ENCODE results near the gene MTNR1B.

Gene MTNR1B

DNA sequence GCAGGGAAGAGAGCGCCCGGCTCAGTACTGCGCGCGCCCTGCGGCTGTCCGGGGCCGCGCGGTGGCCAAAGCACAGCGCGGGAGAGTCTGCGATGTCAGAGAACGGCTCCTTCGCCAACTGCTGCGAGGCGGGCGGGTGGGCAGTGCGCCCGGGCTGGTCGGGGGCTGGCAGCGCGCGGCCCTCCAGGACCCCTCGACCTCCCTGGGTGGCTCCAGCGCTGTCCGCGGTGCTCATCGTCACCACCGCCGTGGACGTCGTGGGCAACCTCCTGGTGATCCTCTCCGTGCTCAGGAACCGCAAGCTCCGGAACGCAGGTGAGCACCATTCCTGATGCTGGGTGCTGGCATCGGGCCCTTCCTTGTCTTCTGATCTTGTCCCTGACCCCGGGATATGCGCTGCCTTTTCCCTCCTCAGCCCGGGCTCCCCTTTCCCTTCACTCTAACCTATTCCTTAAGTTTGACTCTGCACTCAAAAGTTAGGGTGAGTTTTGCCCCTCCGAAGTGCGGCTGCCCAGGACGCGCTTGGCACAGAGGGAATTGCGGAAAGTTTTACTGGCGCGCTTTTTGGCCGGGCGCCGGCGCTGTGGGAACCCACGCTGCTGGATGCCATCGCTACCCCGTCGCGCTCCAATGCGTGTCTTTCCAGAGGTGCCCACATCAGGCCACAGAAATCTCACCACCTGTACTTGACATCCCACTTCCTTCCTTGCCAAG is at the start of gene MTNR1B:
TSS of gene MTNR1B (plus strand) at position 18 of the 714 bp plus-strand sequence. CDS start at position 93, 75 bp downstream.
- peak; percentile 65 for DNase-seq

DNA sequence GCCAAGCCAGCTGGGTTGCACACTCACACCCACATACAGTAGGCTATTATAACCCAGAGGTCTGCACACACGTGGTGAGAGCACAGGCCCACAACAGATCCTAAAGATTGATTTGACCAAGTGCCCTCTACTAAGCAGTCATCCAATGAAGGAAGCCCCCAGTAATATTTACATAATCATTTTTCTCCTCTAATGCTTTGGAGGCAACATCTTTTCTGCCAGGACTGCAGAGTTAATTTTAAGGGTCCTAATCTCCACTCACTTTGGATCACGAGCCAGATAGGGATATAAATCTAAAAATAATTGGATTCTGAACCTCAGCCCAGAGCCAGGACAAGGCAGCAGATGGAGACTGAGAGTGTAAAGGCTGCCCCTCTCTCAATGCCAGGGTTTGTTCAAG is 49.1 kb upstream of the MTNR1B start:
- DNase-seq: peak; percentile 70

DNA sequence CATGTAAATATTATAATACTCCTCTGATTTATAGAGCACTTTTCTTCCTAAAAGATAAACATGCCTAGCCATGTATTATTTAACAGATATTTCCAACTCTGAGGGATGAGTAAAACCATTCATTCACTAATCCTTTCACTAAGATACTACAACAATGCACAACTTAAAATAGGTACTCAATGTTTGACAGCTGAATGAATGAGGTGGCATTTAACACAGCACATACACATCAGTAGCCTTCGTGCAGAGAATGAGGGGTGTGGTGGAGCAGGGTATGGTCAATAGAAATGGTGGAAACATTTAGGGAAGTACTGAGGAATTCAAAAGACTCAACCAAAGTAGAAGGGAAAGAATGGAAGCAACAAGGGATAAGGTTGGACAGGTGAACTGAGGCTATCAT is 46.7 kb upstream of the MTNR1B start:
- no peak for DNase-seq

DNA sequence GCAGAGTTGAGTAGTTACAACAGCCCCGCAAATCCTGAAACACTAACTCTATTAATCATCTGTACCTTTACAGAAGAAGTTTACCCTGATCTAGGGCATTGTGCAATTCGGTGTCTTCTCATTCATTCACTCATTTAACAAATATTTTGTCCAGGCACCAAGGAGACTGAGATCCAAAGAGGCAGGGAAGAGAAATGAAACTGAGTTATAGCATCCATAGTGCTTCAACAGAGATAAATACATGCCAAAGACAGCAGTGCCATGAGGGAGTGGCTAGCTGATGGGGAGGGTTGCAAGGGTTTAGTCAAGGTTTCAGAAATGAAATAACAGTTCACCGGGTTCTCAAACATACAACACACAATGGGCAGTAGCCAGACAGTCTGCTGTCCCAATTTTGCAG is 40.2 kb upstream of the MTNR1B start:
- no peak for DNase-seq

DNA sequence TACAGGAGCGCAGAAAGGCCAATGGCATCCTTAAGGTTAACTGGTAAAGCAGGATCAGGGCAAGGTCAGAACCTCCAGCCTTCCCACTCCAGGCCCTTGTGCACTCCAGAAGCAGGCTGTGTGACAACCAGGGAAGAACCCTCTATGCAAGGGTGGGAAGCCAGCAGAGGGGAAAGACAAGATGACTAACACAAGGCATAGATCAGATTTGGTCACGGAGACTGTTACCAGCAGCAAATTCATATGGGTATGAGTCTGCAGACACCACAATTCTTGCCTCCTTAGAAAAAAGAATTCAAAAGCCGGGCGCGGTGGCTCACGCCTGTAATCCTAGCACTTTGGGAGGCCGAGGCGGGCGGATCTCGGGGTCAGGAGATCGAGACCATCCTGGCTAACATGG is 39.8 kb upstream of the MTNR1B start:
- DNase-seq: no peak

DNA sequence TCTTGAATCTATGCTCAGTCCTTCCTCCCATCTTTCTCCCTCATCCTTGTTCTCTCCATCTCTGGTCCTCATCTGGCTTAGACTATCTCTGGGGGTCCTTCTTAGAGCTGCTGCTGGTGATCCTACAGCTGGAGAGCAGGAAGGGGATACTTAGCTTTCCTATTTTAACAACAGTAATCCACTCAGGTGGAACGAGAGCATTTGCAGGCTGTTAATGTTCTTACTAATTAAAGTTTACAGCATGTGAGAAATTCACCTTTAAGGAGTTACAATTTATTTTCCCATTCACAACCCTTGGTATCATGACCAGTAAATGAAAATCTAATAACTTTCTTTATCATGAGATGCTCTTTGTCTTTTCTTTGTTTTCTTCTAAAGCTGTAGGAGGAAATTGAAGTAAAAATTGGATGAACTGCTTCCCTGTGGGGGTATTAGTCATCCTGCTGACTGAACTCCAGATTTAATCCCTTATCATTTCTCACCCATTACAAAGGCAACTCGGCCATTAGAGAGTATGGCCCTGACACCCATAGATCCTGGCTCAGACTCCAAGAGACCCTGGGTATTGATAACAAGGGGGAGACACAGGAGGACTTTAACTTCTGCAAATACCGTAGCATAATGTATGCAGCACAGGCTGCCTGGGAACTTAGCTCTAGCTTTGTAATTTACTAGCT is 37.6 kb upstream of the MTNR1B start:
- DNase-seq: no peak

DNA sequence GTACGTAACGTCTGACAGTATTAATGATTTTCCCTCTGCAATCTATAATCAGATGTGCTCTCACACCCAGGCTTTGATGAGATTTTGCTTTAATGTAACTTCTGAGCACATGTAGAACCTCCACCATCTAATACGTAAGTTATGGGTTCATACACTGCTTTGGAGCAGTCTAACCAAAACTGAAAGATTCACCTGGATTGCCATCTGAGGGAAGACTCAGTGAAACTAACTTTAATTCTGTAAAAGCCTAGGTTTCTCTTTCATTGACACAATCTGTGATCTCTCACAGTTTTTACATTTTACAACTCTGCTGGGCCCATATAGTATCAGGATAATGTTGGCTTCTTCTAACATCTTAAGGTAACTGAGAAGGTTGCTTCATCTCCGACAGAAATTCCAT is 30.1 kb upstream of the MTNR1B start:
- DNase-seq: no peak

DNA sequence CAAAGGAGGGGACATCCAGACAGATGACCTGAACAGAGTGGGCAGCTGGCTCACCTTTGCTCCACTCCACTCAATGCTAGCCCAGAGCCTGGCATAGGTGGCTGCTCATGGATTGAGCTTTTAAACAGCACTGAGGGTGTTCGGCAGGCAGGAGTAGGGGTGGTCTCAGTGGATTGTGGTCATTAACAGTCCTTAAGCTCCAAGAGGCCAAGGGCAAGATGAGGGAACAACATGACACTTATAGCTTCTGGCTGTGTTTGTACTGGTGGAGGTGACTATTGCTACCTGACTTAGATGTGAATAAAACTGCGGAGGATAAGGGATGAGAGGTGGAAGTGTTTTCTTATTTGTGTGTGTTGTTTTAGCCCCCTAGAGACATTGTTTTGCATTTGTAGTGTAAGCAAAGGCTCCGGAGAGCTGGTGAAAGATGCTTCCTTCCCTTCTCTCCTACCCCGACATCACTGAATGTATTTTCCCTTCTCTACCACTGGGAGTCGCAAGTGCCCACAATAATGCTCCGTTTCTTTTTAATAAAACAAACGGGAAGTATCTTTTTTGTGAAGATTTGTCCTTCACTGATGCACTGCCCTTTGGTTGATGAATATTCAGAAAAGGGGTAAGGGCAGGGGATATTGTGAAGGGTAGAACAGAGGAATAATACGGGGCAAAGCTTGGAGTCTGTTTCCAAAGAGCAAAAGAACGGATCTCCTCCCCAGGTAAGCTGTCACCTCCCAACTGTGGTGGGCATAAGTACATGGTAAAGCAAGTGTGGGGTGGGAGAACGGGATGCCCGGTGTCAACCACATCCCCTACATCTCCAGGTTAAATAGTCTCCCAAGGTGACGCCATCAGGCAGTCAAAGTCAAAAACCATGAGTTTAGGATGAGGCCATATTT is 27.5 kb upstream of the MTNR1B start:
- DNase-seq: peak; percentile 20

DNA sequence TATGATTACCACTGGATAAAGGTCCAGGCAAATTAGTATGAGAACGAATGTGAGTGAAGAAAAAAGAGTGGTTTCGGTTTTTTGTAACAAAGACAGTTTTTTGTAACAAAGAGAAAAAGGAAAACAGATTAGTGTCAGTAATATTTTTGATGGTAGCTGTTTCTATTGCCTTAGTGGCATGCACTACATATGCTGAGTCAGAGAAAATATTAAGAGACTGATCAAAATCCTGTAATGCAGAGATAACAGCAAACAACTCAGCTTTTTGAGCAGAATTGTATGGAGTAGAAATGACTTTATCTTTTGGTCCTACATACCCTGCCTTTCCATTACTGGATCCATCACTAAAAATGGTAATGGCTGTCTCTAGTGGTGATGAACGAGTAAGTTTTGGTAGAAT is 22.7 kb upstream of the MTNR1B start:
- DNase-seq: no peak

DNA sequence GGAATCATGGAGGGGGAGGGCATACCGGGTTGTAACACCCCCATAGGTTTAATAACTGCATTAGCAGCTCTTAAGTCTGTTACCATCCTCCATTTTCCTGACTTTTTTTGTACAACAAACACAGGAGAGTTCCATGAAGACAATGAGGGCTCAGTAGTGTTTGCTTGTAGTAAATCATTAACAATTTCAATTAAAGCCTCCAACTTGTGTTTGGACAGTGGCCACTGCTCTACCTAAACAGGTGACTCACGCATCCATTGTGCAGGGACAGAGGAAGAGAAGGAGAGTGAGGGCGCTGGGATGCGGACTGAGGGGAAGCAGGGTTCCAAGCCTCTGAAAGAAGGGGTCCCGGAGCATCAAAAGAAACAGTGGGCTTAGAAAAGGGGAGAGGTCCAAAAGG is 21.3 kb upstream of the MTNR1B start:
- DNase-seq: no peak

DNA sequence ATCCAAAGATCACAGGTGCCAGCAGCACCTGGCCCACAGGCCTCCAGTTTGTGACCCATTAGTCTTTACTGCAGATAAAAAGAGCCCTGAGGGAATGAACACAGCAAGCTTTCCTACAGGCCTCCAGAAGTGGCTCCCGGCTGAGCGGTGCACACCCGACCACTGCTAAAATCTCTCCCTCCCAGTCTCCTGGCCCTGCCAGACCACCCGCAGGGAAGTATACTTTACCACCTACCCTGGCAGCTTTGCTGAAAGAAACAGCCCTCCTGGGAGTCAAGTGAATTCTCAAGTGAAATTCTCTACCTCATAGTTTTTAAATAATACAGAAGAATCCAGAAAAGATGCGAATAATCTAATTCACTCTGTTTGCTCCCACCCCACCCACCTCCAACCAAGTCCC is 15.4 kb upstream of the MTNR1B start:
- peak; percentile 26 for DNase-seq

DNA sequence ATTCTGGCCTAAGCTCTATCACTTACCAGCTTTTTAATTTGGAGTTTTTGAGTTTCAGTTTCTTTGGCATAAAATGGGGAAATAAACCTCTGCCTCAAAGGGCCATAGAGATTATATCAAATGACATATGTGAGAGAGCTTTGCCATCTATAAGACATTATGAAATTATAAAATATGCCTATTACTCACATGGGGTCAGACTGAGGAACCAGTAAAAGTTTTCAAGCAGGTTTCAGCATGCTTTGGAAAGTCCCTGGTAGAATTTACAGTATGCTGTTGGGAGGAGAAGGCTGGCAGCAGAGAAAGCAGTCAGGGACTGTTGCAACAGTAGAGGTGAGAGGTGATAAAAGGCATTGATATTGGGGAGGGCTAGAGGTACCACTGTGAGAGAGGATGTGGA is 13.6 kb upstream of the MTNR1B start:
- DNase-seq: no peak

DNA sequence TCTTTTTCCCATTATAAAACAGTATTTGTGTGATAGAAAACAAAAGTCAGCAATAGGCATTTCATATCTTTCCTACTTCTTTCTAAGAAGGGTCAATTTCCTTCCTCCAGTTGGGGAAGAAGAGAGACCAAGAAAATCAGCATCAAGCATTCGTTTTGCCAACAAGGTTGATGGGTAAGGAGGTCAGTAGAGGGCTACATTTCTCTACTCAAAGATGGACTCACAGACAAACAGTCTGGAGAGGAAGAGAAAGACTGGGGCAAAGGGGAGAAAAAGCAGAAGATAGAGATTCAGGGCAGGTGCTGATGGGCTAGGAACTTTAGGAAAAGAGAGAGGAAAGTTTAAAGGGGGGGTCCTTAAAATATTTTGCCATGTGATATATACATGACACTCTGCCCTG is 8.6 kb upstream of the MTNR1B start:
- no peak for DNase-seq

DNA sequence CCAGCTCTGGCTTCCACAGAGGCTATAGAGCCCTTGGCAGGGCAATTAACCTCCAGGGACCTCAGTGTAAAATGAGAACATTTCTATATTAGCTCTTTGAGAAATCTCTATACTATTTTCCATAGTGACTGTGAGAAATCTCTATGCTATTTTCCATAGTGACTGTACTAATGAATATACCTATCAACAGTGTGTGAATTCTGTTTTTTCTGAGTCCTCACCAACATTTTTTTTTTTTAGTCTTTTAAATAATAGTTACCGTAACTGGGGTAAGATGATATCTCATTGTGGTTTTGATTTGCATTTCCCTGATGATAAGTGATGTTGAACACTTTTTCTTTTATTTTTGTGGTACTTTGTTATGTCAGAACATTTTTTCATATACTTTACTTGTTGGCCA is 7.0 kb upstream of the MTNR1B start:
- no peak for DNase-seq

DNA sequence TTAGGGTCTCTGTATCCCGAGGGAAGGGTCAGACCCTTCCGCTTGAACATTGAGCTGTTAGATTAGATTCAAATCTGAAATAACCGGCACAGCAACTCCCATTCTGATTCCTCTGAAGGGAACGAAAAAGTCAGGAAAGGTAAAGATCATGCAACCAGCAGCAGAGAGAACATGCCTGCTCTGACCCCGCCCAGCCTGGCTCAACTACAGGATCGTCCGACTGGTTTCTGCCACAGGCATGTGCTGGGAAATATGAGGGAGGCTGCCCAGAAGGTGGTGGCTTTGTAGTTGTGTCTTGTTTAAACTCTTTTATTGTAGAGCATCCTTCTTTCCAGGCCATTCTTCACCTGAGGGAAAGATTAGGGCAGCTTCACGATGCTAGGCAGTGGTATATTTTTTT is 5.0 kb upstream of the MTNR1B start:
- no peak for DNase-seq

DNA sequence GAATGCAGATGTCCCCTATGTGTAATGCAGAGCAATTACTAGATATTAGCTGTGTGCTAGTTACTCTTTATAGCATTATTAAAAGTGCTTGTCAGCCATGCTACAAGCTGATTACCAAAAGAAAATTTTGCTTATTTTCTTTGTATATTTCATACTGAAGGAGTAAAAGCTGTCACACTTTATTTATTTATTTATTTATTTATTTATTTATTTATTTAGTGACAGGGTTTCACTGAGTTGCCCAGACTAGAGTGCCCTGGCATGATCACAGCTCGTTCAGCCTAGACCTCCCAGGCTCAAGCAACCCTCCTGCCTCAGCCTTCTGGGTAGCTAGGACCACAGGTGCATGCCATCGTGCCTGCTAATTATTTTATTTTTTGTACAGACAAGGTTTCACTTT is 4.3 kb upstream of the MTNR1B start:
- DNase-seq: no peak

DNA sequence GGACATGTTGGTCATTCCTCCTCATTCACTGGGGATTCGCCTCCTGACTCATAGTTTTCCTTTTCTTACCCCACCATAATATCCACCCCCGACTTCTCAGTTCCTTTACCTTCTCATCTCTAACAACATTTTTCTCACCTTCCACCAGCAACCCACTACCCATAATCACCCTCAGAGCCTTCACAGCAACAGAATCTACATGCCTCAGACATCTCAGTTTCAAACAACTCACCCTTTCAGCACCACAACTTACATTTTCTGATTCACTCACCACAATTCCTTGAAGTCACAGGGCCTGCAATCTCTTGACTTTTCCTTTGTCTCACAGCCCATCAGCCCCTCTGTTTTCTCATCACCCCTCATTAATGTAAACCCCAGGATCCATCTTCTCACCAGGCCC is 2.3 kb upstream of the MTNR1B start:
- no peak for DNase-seq

DNA sequence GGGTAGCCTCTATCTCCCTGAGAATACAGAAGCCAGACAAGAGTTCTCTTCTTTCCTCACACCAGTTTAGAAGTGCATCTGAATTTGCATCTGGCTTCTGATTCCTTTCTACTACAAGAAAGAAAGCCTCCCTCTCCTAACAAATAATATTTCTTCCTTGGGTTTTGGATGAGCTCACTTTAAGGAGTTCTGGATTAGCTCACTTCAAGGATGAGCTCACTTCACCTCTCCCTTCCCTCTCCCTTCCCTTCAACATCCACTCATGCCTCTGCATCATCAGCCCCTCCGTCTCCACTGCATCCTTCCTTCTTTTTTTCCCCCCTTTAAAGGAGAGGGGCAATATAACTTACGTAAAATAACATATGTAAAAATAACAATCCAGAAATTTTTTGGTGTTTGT is 1.6 kb upstream of the MTNR1B start:
- no peak for DNase-seq

DNA sequence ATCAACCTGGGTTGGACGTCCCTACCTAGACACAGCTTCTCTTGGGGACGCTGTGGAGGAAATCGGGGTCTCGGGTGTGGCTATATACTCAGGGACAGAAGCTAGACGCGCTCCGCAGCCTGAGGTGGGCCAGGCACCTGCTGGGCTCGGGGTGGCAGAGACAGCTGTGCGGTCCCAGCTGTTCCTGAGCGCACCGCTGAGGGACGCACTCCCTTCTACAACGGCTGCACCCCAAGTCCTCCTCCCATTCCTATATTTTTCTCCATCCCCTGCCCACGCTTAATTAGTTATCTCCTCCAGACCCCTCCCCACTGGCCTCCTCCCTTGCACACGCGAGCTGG is 188 bp upstream of the MTNR1B start:
- DNase-seq: peak; percentile 65

DNA sequence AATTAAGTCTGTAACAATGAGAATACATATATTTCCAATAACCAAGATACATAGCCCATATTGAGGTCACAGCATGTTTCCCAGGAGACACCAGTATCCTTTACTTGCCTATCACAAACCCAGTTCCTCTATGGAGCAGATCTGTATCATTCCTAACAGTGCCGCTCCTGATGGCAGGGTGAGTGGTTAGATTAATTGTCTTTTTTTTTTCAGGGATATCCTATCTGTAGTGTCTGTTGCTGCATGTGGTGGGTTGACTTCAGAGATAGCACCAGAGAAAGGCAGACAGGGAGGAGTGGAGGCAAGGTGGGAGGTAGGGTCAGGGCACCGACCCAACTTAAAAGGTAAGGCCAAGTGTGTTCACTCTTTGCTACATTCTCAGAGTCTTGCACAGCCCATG is 2.8 kb downstream of the MTNR1B start:
- DNase-seq: no peak

DNA sequence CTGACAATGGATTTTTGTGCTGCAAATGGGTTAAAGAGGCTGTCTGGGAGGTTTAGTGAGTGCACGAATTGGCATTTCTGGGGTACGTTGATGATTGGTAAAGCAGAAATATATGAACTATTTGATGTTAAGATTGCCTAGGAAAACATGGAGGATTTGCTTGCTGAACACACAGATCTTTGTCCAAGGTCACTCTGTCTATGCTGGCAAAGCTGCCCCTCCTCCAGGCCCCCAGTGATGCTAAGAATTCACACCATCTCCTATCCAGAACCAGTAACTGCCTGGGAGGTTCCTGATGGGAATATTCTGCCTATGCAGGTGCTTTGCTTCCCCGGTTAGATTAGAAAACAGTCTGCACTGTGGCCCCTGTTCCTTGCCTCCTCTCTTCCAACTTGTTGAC is 5.8 kb downstream of the MTNR1B start:
- no peak for DNase-seq

DNA sequence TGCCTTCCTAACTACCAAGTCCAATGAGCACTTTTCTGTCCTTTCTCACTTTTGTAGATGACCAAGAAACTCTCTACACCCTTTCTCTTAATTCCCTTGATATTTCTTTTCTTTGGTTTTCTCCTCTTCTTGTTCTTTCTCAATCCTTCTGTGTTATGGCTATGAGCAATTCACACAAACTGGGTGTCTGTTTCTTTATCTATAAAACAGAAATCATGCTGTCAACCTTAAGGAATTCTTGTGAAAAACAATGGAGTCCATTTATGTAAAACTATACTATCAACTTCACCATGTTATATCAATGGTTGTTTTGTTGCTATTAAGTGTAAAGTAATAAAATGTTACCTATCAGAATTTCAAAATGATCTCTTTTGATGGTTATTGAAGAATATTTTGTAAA is 7.2 kb downstream of the MTNR1B start:
- no peak for DNase-seq

DNA sequence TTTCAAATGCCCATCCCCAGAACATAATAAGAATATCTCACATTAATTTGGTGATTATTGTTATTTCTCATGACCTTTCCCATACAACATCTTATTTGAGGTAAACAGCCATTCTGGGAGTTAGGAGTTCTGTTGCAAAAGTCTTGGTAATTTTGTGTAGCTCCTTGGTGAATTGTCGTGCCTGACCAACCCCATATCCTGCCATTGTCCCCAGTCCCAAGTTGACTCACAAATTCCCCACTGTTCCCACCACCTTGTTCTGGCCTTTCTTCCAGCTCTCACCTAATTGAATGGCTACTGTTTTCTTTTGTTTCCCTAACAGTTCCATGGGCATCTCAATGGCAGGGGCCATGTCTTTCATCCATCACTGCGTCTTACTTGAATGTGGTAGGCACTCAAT is 8.0 kb downstream of the MTNR1B start:
- no peak for DNase-seq

Data from NCI-H1092 treated with DMSO at 0.1 percent for 48 hours (cell line).